ENCODE results near the gene NES.

The NES gene

GRCh38 chr1:156618853-156619581, 58.2 kb downstream of the NES start, which contains the start of gene HAPLN2:
TSS of gene HAPLN2 (plus strand) at chr1:156619415. CDS start at chr1:156623491, 4,076 bp downstream.
- DNase-seq: no peak

Measured in DMS79 (cell line).